Liver (tissue), 9 donors: ENCODE measurements around the gene PCED1B. TPM values are rescaled to one million over a fixed set of nuclear protein-coding genes. Genes with fewer than 3 reads are reported as not detected.

Experiments used
- DNase-seq: peaks from one replicate; pipeline ENCODE4 v3.0.0-alpha.2; 2017; ENCODE audit warnings: low spot score
- H3K27ac ChIP-seq, 2 donors: one replicate each; pipeline ENCODE4 v1.7.0; 2013; ENCODE audit warnings: inconsistent platforms in 2 of 2, low read length in 2 of 2, control low read depth in 1 of 2, low read depth in 1 of 2, mild to moderate bottlenecking in 1 of 2
- H3K27me3 ChIP-seq, 4 donors: one replicate each; pipeline versions ENCODE4 v1.6.1 to v1.7.0; 2013; ENCODE audit warnings: low read length in 3 of 4, inconsistent platforms in 1 of 4, mild to moderate bottlenecking in 1 of 4, moderate library complexity in 1 of 4; ENCODE audit not compliant: control insufficient read depth in 4 of 4, insufficient read depth in 4 of 4
- H3K36me3 ChIP-seq, 4 donors: one replicate each; pipeline versions ENCODE4 v1.6.1 to v1.7.0; 2013; ENCODE audit warnings: low read length in 3 of 4, mild to moderate bottlenecking in 3 of 4, low read depth in 1 of 4, moderate library complexity in 1 of 4; ENCODE audit not compliant: control insufficient read depth in 4 of 4, insufficient read depth in 3 of 4
- H3K4me1 ChIP-seq, 4 donors: one replicate each; pipeline versions ENCODE4 v1.6.1 to v1.7.0; 2013; ENCODE audit warnings: low read length in 3 of 4, mild to moderate bottlenecking in 3 of 4, moderate library complexity in 1 of 4; ENCODE audit not compliant: control insufficient read depth in 4 of 4, insufficient read depth in 4 of 4
- H3K4me3 ChIP-seq, 3 donors: one replicate each; pipeline versions ENCODE4 v1.6.1 to v1.7.0; 2013; ENCODE audit warnings: low read length in 3 of 3, control low read depth in 1 of 3, low read depth in 1 of 3, mild to moderate bottlenecking in 1 of 3
- H3K9ac ChIP-seq, 2 donors: one replicate each; pipeline ENCODE4 v1.7.0; 2013; ENCODE audit warnings: low read length in 2 of 2, mild to moderate bottlenecking in 2 of 2, moderate library complexity in 2 of 2, control low read depth in 1 of 2, low read depth in 1 of 2
- H3K9me3 ChIP-seq, 4 donors: one replicate each; pipeline versions ENCODE4 v1.6.1 to v1.7.0; 2013; ENCODE audit warnings: low read length in 3 of 4; ENCODE audit not compliant: control insufficient read depth in 4 of 4
- CTCF ChIP-seq: fragments of 150-350 bp; IDR thresholded peaks from 2 replicates; pipeline ENCODE4 v1.5.1; 2017; ENCODE audit warnings: improper control_type of control experiment, low read depth, low read length; ENCODE audit not compliant: missing input control
- EGR1 ChIP-seq, 2 donors: IDR thresholded peaks; 2 replicates each; pipeline ENCODE4 v1.6.1; 2016 to 2018; ENCODE audit warnings: antibody characterized with exemption in 2 of 2, low read depth in 2 of 2
- FOXA1 ChIP-seq: IDR thresholded peaks from 2 replicates; pipeline ENCODE4 v1.6.1; 2016; ENCODE audit warnings: antibody characterized with exemption
- FOXA2 ChIP-seq: IDR thresholded peaks from 2 replicates; pipeline ENCODE4 v1.6.1; 2016; ENCODE audit warnings: antibody characterized with exemption
- GABPA ChIP-seq, 2 donors: IDR thresholded peaks in 1 of 2; conservative IDR thresholded peaks in 1 of 2; 2 replicates each; pipeline ENCODE4 v1.6.1; 2016; ENCODE audit warnings: antibody characterized with exemption in 2 of 2, mild to moderate bottlenecking in 1 of 2, moderate library complexity in 1 of 2
- HNF4A ChIP-seq, 2 donors: conservative IDR thresholded peaks; 2 replicates each; pipeline ENCODE4 v1.6.1; 2016; ENCODE audit warnings: antibody characterized with exemption in 2 of 2, mild to moderate bottlenecking in 2 of 2
- HNF4G ChIP-seq: IDR thresholded peaks from 2 replicates; pipeline ENCODE4 v1.6.1; 2016; ENCODE audit warnings: antibody characterized with exemption
- JUND ChIP-seq, 2 donors: IDR thresholded peaks; 2 replicates each; pipeline ENCODE4 v1.6.1; 2016; ENCODE audit warnings: antibody characterized with exemption in 2 of 2
- NR2F2 ChIP-seq: IDR thresholded peaks from 2 replicates; pipeline ENCODE4 v1.6.1; 2016; ENCODE audit warnings: antibody characterized with exemption
- RAD21 ChIP-seq, 2 donors: IDR thresholded peaks; 2 replicates each; pipeline ENCODE4 v1.6.1; 2016; ENCODE audit warnings: antibody characterized with exemption in 2 of 2, mild to moderate bottlenecking in 2 of 2
- REST ChIP-seq: IDR thresholded peaks from 2 replicates; pipeline ENCODE4 v1.6.1; 2016; ENCODE audit warnings: antibody characterized with exemption, mild to moderate bottlenecking
- RXRA ChIP-seq, 2 donors: IDR thresholded peaks; 2 replicates each; pipeline ENCODE4 v1.6.1; 2017 to 2018; ENCODE audit warnings: antibody characterized with exemption in 2 of 2, mild to moderate bottlenecking in 1 of 2
- SP1 ChIP-seq: IDR thresholded peaks from 2 replicates; pipeline ENCODE4 v1.6.1; 2018; ENCODE audit warnings: antibody characterized with exemption, mild to moderate bottlenecking
- TAF1 ChIP-seq: conservative IDR thresholded peaks from 2 replicates; pipeline ENCODE4 v1.6.1; 2016; ENCODE audit warnings: antibody characterized with exemption, mild to moderate bottlenecking
- YY1 ChIP-seq: IDR thresholded peaks from 2 replicates; pipeline ENCODE4 v1.6.1; 2016; ENCODE audit warnings: antibody characterized with exemption, mild to moderate bottlenecking
- ZBTB33 ChIP-seq: IDR thresholded peaks from 2 replicates; pipeline ENCODE4 v1.6.1; 2016; ENCODE audit warnings: antibody characterized with exemption
- WGBS: extraction: QIAGEN DNeasy Blood & Tissue Kit; methylation state at CpG from one replicate; pipeline ENCODE4 v1.1.7; 2013; 5-methylcytosine and 5-hydroxymethylcytosine counted together
- polyA plus RNA-seq, 2 donors: library from polyadenylated mRNA; stranded (reverse) in 1 of 2; unstranded in 1 of 2; fragments of 200-250 nt in 1 of 2; fragments of >200 nt in 1 of 2; fragmentation: Nextera tagmentation in 1 of 2; extraction: Ambion mirVana in 1 of 2; gene quantifications; one replicate each; pipeline versions ENCODE4 v1.2.1 to v1.2.3, GENCODE V29; 2013 to 2015
- total RNA-seq, 2 donors: library from RNA; depleted of rRNA; stranded (reverse); fragments of >200 nt; gene quantifications; one replicate each; pipeline ENCODE4 v1.2.3, GENCODE V29; 2014
- TF ChIP-seq, protein P1 (sequence below): IDR thresholded peaks from 2 replicates; pipeline ENCODE4 v1.6.1; 2016; ENCODE audit warnings: antibody characterized with exemption
- TF ChIP-seq, protein P2 (sequence below): IDR thresholded peaks from 2 replicates; pipeline ENCODE4 v1.6.1; 2016; ENCODE audit warnings: antibody characterized with exemption
- donor health status: healthy.
- donor health status: healthy.
- donor health status: healthy.
- donor health status: healthy.
- donor health status: healthy.

The PCED1B gene
- total and polyA plus RNA-seq, 4 donors = 0.51 to 1.8 (median 1.1) TPM

GRCh38 chr12:47226199-47226598, 146.8 kb downstream of the PCED1B start:
- no peaks in the 10 kb centered on the region for H3K27me3 ChIP-seq
- H3K36me3 ChIP-seq = no peaks in the 10 kb centered on the region
- peaks cover 14 to 40% (median 25%) of the 10 kb centered on the region in 4 donors for H3K4me1 ChIP-seq
- DNase-seq = no peak
- no peak overlapping the region for H3K27ac ChIP-seq
- no peaks in the 10 kb centered on the region for H3K9me3 ChIP-seq
- H3K4me3 ChIP-seq = no peak overlapping the region
- no peak overlapping the region for H3K9ac ChIP-seq
- 97% methylated on average over 10 of the region's 10 CpGs for WGBS
- no peak for TF ChIP-seq FOXA1
- TF ChIP-seq ZBTB33 = no peak
- no peak for TF ChIP-seq EGR1 (IDR thresholded peaks at IDR 0.05; ENCODE audit: low read depth in 2 of 2)
- no peak for TF ChIP-seq GABPA (IDR thresholded peaks at IDR 0.05 in 1 of 2, conservative IDR thresholded peaks at IDR 0.05 in 1 of 2)
- TF ChIP-seq SP1 = no peak
- TF ChIP-seq, protein P1, sequence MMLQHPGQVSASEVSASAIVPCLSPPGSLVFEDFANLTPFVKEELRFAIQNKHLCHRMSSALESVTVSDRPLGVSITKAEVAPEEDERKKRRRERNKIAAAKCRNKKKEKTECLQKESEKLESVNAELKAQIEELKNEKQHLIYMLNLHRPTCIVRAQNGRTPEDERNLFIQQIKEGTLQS = no peak
- no peak for TF ChIP-seq NR2F2

- TF ChIP-seq ZBTB33 (peak; percentile 49), FOXA2 (peak; percentile 62), JUND (IDR thresholded peaks at IDR 0.05) (peak; percentile 66 to 68), NR2F2 (no peak), RAD21 (IDR thresholded peaks at IDR 0.05) (peak; percentile 40 to 47), HNF4A (conservative IDR thresholded peaks at IDR 0.05) (peak; percentile 66 to 68), HNF4G (no peak), CTCF (no peak), YY1 (peak; percentile 49), RXRA (IDR thresholded peaks at IDR 0.05) (peak; percentile 69 to 72), SP1 (peak; percentile 64), FOXA1 (no peak), REST (no peak), TAF1 (no peak), EGR1 (IDR thresholded peaks at IDR 0.05; ENCODE audit: low read depth in 2 of 2) (no peak), GABPA (IDR thresholded peaks at IDR 0.05 in 1 of 2, conservative IDR thresholded peaks at IDR 0.05 in 1 of 2) (no peak)
- TF ChIP-seq, protein P2, sequence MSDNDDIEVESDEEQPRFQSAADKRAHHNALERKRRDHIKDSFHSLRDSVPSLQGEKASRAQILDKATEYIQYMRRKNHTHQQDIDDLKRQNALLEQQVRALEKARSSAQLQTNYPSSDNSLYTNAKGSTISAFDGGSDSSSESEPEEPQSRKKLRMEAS = peak; percentile 56
- TF ChIP-seq, protein P1 = peak; percentile 89
- Histone ChIP-seq H3K9ac (no peak overlapping the region), H3K9me3 (no peaks in the 10 kb centered on the region), H3K36me3 (no peaks in the 10 kb centered on the region), H3K4me3 (no peak overlapping the region), H3K27ac (peak overlapping the region in 1 of 2 donors; percentile 42), H3K4me1 (peaks cover 3 to 21% (median 8%) of the 10 kb centered on the region in 4 donors), H3K27me3 (no peaks in the 10 kb centered on the region)
- 38% methylated on average over 4 of the region's 4 CpGs for WGBS
- no peak for DNase-seq
Measured at GRCh38 chr12:47228802-47229201, 149.4 kb downstream of the PCED1B start.
